H1 (cell line): ENCODE measurements around the gene ATP6V1F. TPM values are rescaled to one million over a fixed set of nuclear protein-coding genes. Genes with fewer than 3 reads are reported as not detected.

Experiments used
- CTCF ChIA-PET: fragments of 300-600 bp; sonication (Branson Sonifier 250); formaldehyde crosslinking; loops from one replicate; lab custom pipeline; 2021; ENCODE audit not compliant: partially characterized antibody; lab: Charles Lee
- POLR2A ChIA-PET: fragments of 300-600 bp; sonication (Branson Sonifier 250); formaldehyde crosslinking; loops from one replicate; lab custom pipeline; 2021; ENCODE audit warnings: inconsistent platforms; ENCODE audit not compliant: partially characterized antibody; lab: Charles Lee
- DNase-seq, 2 experiments: peaks; one replicate each; pipeline versions ENCODE4 v3.0.0 to v3.0.0-alpha.2; 2010 to 2022; ENCODE audit warnings: low spot score in 2 of 2, low read depth in 1 of 2, mixed read lengths in 1 of 2
- FAIRE-seq: peaks from 2 replicates; lab custom pipeline; 2011; peaks lifted over from hg19 to GRCh38; lab: Jason Lieb, UNC
- H2AFZ ChIP-seq: 2 replicates; pipeline ENCODE4 v1.8.1; 2012; ENCODE audit warnings: low read length, inconsistent platforms
- H2AK5ac ChIP-seq: 2 replicates; pipeline ENCODE4 v1.6.1; 2013; ENCODE audit warnings: low read depth, low read length
- H2BK120ac ChIP-seq: replicated peaks from 2 replicates; pipeline ENCODE3; 2013; ENCODE audit warnings: low read depth, low read length, inconsistent platforms
- H2BK12ac ChIP-seq: 2 replicates; pipeline ENCODE4 v1.6.1; 2013; ENCODE audit warnings: low read depth, low read length
- H2BK15ac ChIP-seq: 2 replicates; pipeline ENCODE4 v1.6.1; 2013; ENCODE audit warnings: low read length
- H2BK20ac ChIP-seq: 2 replicates; pipeline ENCODE4 v1.6.1; 2013; ENCODE audit warnings: low read length
- H2BK5ac ChIP-seq: 2 replicates; pipeline ENCODE4 v1.6.1; 2013; ENCODE audit warnings: low read depth, low read length
- H3K14ac ChIP-seq: 2 replicates; pipeline ENCODE4 v1.6.1; 2013; ENCODE audit warnings: inconsistent platforms; ENCODE audit not compliant: insufficient read length
- H3K18ac ChIP-seq: 2 replicates; pipeline ENCODE4 v1.6.1; 2013; ENCODE audit warnings: low read length; ENCODE audit errors: extremely low read depth
- H3K23ac ChIP-seq: 2 replicates; pipeline ENCODE4 v1.6.1; 2013; ENCODE audit warnings: inconsistent platforms; ENCODE audit not compliant: insufficient read length
- H3K23me2 ChIP-seq: 2 replicates; pipeline ENCODE4 v1.6.1; 2013; ENCODE audit warnings: low read depth, low read length
- H3K27ac ChIP-seq: 2 replicates; pipeline ENCODE4 v1.6.1; 2011; ENCODE audit warnings: low read depth, low read length, inconsistent platforms
- H3K27me3 ChIP-seq, 4 experiments: replicated peaks in 1 of 4; 1 replicate in 1 of 4; 2 replicates in 3 of 4; pipeline versions ENCODE4 v1.6.1 to v1.8.1; 2011 to 2013; ENCODE audit warnings: low read length in 3 of 4, mild to moderate bottlenecking in 3 of 4, inconsistent platforms in 2 of 4, mixed read lengths in 2 of 4, moderate library complexity in 1 of 4; ENCODE audit not compliant: control insufficient read depth in 3 of 4, insufficient read depth in 3 of 4; ENCODE audit errors: extremely low read depth in 1 of 4
- H3K36me3 ChIP-seq, 4 experiments: 2 replicates each; pipeline versions ENCODE4 v1.6.1 to v1.8.1; 2011 to 2013; ENCODE audit warnings: mild to moderate bottlenecking in 4 of 4, low read length in 3 of 4, moderate library complexity in 2 of 4, control low read depth in 1 of 4, inconsistent platforms in 1 of 4; ENCODE audit not compliant: insufficient read depth in 4 of 4, control insufficient read depth in 2 of 4
- H3K4ac ChIP-seq: replicated peaks from 2 replicates; pipeline ENCODE3; 2013; ENCODE audit warnings: low read length, low read depth, mixed read lengths, inconsistent platforms; ENCODE audit not compliant: insufficient read length
- H3K4me1 ChIP-seq, 4 experiments: replicated peaks in 1 of 4; 1 replicate in 1 of 4; 2 replicates in 3 of 4; pipeline versions ENCODE4 v1.6.1 to v1.8.1; 2011 to 2013; ENCODE audit warnings: low read length in 3 of 4, inconsistent platforms in 2 of 4, mixed read lengths in 1 of 4; ENCODE audit not compliant: insufficient read depth in 4 of 4, control insufficient read depth in 3 of 4
- H3K4me2 ChIP-seq, 2 experiments: 2 replicates each; pipeline versions ENCODE4 v1.6.1 to v1.8.1; 2011 to 2013; ENCODE audit warnings: low read depth in 2 of 2, low read length in 2 of 2, control low read depth in 1 of 2, inconsistent platforms in 1 of 2, mild to moderate bottlenecking in 1 of 2; ENCODE audit not compliant: insufficient read depth in 1 of 2
- H3K4me3 ChIP-seq, 4 experiments: fragments of 200-600, 300-600 bp in 1 of 4; sonication (generic), shearing (Covaris generic), sonication (Bioruptor Twin) in 1 of 4; 2 replicates each; pipeline versions ENCODE4 v1.5.1 to v1.8.1; 2011 to 2016; ENCODE audit warnings: low read length in 4 of 4, low read depth in 3 of 4, control low read depth in 2 of 4, inconsistent platforms in 2 of 4, mild to moderate bottlenecking in 2 of 4, mixed read lengths in 1 of 4, moderate library complexity in 1 of 4; ENCODE audit not compliant: insufficient read depth in 2 of 4; ENCODE audit errors: extremely low read depth in 1 of 4
- H3K56ac ChIP-seq: replicated peaks from 2 replicates; pipeline ENCODE3; 2013; ENCODE audit warnings: low read depth, mild to moderate bottlenecking, mixed read lengths, low read length, inconsistent platforms; ENCODE audit not compliant: insufficient read length
- H3K79me1 ChIP-seq: 2 replicates; pipeline ENCODE4 v1.6.1; 2013; ENCODE audit warnings: low read depth, low read length, control low read depth
- H3K79me2 ChIP-seq, 2 experiments: 2 replicates each; pipeline versions ENCODE4 v1.6.1 to v1.8.1; 2012 to 2013; ENCODE audit warnings: low read length in 2 of 2, mild to moderate bottlenecking in 2 of 2, inconsistent platforms in 1 of 2; ENCODE audit not compliant: insufficient read depth in 2 of 2, control insufficient read depth in 1 of 2
- H3K9ac ChIP-seq, 4 experiments: replicated peaks in 1 of 4; 1 replicate in 1 of 4; 2 replicates in 3 of 4; pipeline versions ENCODE4 v1.6.1 to v1.8.1; 2011 to 2013; ENCODE audit warnings: low read depth in 3 of 4, low read length in 3 of 4, control low read depth in 2 of 4, mild to moderate bottlenecking in 2 of 4, moderate library complexity in 2 of 4, inconsistent platforms in 1 of 4; ENCODE audit errors: extremely low read depth in 1 of 4
- H3K9me3 ChIP-seq, 2 experiments: 2 replicates each; pipeline versions ENCODE4 v1.6.1 to v1.8.1; 2012 to 2013; ENCODE audit warnings: mild to moderate bottlenecking in 2 of 2, moderate library complexity in 2 of 2, control low read depth in 1 of 2, inconsistent platforms in 1 of 2, low read depth in 1 of 2, low read length in 1 of 2, mixed read lengths in 1 of 2; ENCODE audit not compliant: insufficient read depth in 2 of 2
- H4K20me1 ChIP-seq, 2 experiments: replicated peaks in 1 of 2; 2 replicates each; pipeline versions ENCODE3 to v1.8.1; 2011 to 2013; ENCODE audit warnings: inconsistent platforms in 2 of 2, low read length in 2 of 2, mild to moderate bottlenecking in 1 of 2; ENCODE audit not compliant: insufficient read depth in 2 of 2, control insufficient read depth in 1 of 2
- H4K5ac ChIP-seq: 2 replicates; pipeline ENCODE4 v1.6.1; 2013; ENCODE audit warnings: low read length, low read depth, mixed read lengths, inconsistent platforms; ENCODE audit not compliant: insufficient read length
- H4K8ac ChIP-seq: 2 replicates; pipeline ENCODE4 v1.8.0; 2013; ENCODE audit warnings: mild to moderate bottlenecking, moderate library complexity, low read length, inconsistent platforms; ENCODE audit not compliant: insufficient read depth; ENCODE audit errors: extremely low read depth
- H4K91ac ChIP-seq: replicated peaks from 2 replicates; pipeline ENCODE3; 2013; ENCODE audit warnings: low read length, mixed read lengths, inconsistent platforms; ENCODE audit not compliant: insufficient read length
- CREB1 ChIP-seq: IDR thresholded peaks from 2 replicates; pipeline ENCODE4 v1.6.1; 2012; ENCODE audit warnings: inconsistent platforms
- EP300 ChIP-seq, 2 experiments: IDR thresholded peaks; 1 replicate in 1 of 2; 2 replicates in 1 of 2; pipeline ENCODE4 v1.6.1; 2011 to 2012; ENCODE audit warnings: low read depth in 2 of 2, low read length in 2 of 2, mild to moderate bottlenecking in 2 of 2, borderline replicate concordance in 1 of 2, inconsistent platforms in 1 of 2, moderate library complexity in 1 of 2
- FOSL1 ChIP-seq: IDR thresholded peaks from 2 replicates; pipeline ENCODE4 v1.6.1; 2011; ENCODE audit warnings: mild to moderate bottlenecking, low read depth, low read length, moderate library complexity; ENCODE audit not compliant: insufficient read depth
- GTF2F1 ChIP-seq: IDR thresholded peaks from 2 replicates; pipeline ENCODE4 v1.6.1; 2012; ENCODE audit warnings: low read depth, low read length, improper control_type of control experiment, borderline replicate concordance
- JUND ChIP-seq: IDR thresholded peaks from 2 replicates; pipeline ENCODE4 v1.6.1; 2011; ENCODE audit warnings: mild to moderate bottlenecking, improper control_type of control experiment, low read length
- KDM4A ChIP-seq: IDR thresholded peaks from one replicate; pipeline ENCODE4 v1.7.1; 2012; ENCODE audit warnings: low read depth, mild to moderate bottlenecking, moderate library complexity, low read length, inconsistent platforms; ENCODE audit not compliant: severe bottlenecking
- POLR2AphosphoS5 ChIP-seq: IDR thresholded peaks from 2 replicates; pipeline ENCODE4 v1.6.1; 2011; ENCODE audit warnings: low read depth, low read length
- RBBP5 ChIP-seq: IDR thresholded peaks from 2 replicates; pipeline ENCODE4 v1.7.1; 2012; ENCODE audit warnings: low read depth, mild to moderate bottlenecking, inconsistent platforms, low read length, moderate library complexity, borderline replicate concordance
- SP1 ChIP-seq: IDR thresholded peaks from 2 replicates; pipeline ENCODE4 v1.6.1; 2011; ENCODE audit warnings: low read depth, low read length
- TAF1 ChIP-seq: IDR thresholded peaks from 2 replicates; pipeline ENCODE4 v1.6.1; 2011; ENCODE audit warnings: mild to moderate bottlenecking, low read depth, low read length
- TCF12 ChIP-seq: IDR thresholded peaks from 2 replicates; pipeline ENCODE4 v1.6.1; 2011; ENCODE audit warnings: low read depth, mild to moderate bottlenecking, low read length
- YY1 ChIP-seq: IDR thresholded peaks from 2 replicates; pipeline ENCODE4 v1.6.1; 2011; ENCODE audit warnings: low read depth, mild to moderate bottlenecking, low read length
- WGBS, 2 experiments: shearing (Covaris generic) in 1 of 2; methylation state at CpG; one replicate each; pipeline versions ENCODE4 v1.1.6 to v1.1.7; 2013 to 2015; ENCODE audit warnings: low lambda C conversion rate in 2 of 2, mixed read lengths in 2 of 2, inconsistent platforms in 1 of 2, low coverage in 1 of 2, missing lambda C conversion rate in 1 of 2; ENCODE audit not compliant: insufficient replicate concordance in 2 of 2, insufficient coverage in 1 of 2, insufficient read length in 1 of 2; ENCODE audit errors: extremely low coverage in 1 of 2, missing lambda C conversion rate in 1 of 2; 5-methylcytosine and 5-hydroxymethylcytosine counted together
- polyA plus RNA-seq, 7 experiments: library from polyadenylated mRNA; depleted of rRNA in 3 of 7; stranded (reverse) in 5 of 7; unstranded in 2 of 7; fragments of >200 nt in 5 of 7; fragments of 200-250 nt in 2 of 7; gene quantifications; 1 replicate in 5 of 7; 2 replicates in 1 of 7; 4 replicates in 1 of 7; pipeline versions ENCODE4 v1.2.1 to v1.2.3, GENCODE V29; 2011 to 2013; ENCODE audit warnings: missing spikeins in 2 of 7, mixed read lengths in 2 of 7
- total RNA-seq: library from RNA; stranded (reverse); fragmentation: NEBNext Ultra II Directional; extraction: Animal tissue kit (Norgen Biotek cat#: 25700); gene quantifications from 2 replicates; pipeline ENCODE4 v1.2.1, GENCODE V29; 2021
- TF ChIP-seq, protein P1 (sequence below): IDR thresholded peaks from 2 replicates; pipeline ENCODE4 v1.6.1; 2011; ENCODE audit warnings: low read depth, mild to moderate bottlenecking, low read length; ENCODE audit not compliant: insufficient read depth

ATP6V1F gene
- total and polyA plus RNA-seq, 2 of the 8 experiments (the other 6 are each of a cell fraction or from before 2014, with no cell fraction given) = 104 to 318 TPM

GRCh38 chr7:128841171-128841690, 21.4 kb upstream of the ATP6V1F start:
- no peak overlapping the region for H3K4ac ChIP-seq
- no peak overlapping the region for H4K5ac ChIP-seq
- no peak overlapping the region for H3K4me3 ChIP-seq
- H3K4me2 ChIP-seq = no peak overlapping the region
- peaks cover 0 to 10% (median 5%) of the 10 kb centered on the region in 4 experiments; a peak in 6 of 7 replicates for H3K4me1 ChIP-seq
- DNase-seq (no peak), FAIRE-seq (no peak)
- WGBS, 2 experiments = 95% methylated on average over 17 of the region's 17 CpGs; no CpG with 5 or more reads in 1 of the 2 experiments
- H2BK5ac ChIP-seq = peak overlapping the region; percentile 75; the same call in 1 of the 2 replicates
- peak overlapping the region; percentile 62; the same call in 1 of the 2 replicates for H2BK12ac ChIP-seq
- no peak overlapping the region for H2BK120ac ChIP-seq
- no peaks in the 10 kb centered on the region for H3K23me2 ChIP-seq
- H3K36me3 ChIP-seq = no peaks in the 10 kb centered on the region
- no peak overlapping the region for H3K14ac ChIP-seq
- no peaks in the 10 kb centered on the region for H4K20me1 ChIP-seq
- ChIA-PET POLR2A (interaction anchor here (1.4 to 2.7 kb wide), 2 partner anchors 9 to 42 kb away, joined by 3 to 15 read pairs; no protein-coding TSS in a partner anchor), CTCF (interaction anchor here (0.7 to 11.5 kb wide), 18 partner anchors 7 to 102 kb away, joined by 3 to 148 read pairs (median 6); partner anchors contain the start of genes ATP6V1F, CALU and CCDC136)
- H3K79me1 ChIP-seq = no peaks in the 10 kb centered on the region
- H4K91ac ChIP-seq = peak overlapping the region; percentile 52
- H2AK5ac ChIP-seq = peak overlapping the region; percentile 72; the same call in 1 of the 2 replicates
- no peaks in the 10 kb centered on the region for H3K79me2 ChIP-seq
- no peak overlapping the region for H3K9ac ChIP-seq
- H3K56ac ChIP-seq = no peak overlapping the region
- no peak overlapping the region for H4K8ac ChIP-seq
- H3K9me3 ChIP-seq = no peaks in the 10 kb centered on the region
- peak overlapping the region; percentile 55; the same call in 1 of the 2 replicates for H2BK15ac ChIP-seq
- H3K18ac ChIP-seq = peak overlapping the region; percentile 60; the same call in 1 of the 2 replicates
- H3K27ac ChIP-seq = no peak overlapping the region
- no peak overlapping the region for H3K23ac ChIP-seq
- peak overlapping the region; percentile 72; the same call in 1 of the 2 replicates for H2BK20ac ChIP-seq
- no peak overlapping the region for H2AFZ ChIP-seq
- no peaks in the 10 kb centered on the region; a peak in 1 of 7 replicates for H3K27me3 ChIP-seq
- TF ChIP-seq GTF2F1 (no peak), YY1 (no peak), CREB1 (no peak), POLR2AphosphoS5 (no peak), EP300 (IDR thresholded peaks at IDR 0.05; ENCODE audit: borderline replicate concordance in 1 of 2, low read depth in 2 of 2, low read length in 2 of 2) (no peak), KDM4A (no peak), FOSL1 (no peak), TCF12 (no peak), JUND (no peak), SP1 (no peak), RBBP5 (no peak), TAF1 (no peak)
- TF ChIP-seq, protein P1, sequence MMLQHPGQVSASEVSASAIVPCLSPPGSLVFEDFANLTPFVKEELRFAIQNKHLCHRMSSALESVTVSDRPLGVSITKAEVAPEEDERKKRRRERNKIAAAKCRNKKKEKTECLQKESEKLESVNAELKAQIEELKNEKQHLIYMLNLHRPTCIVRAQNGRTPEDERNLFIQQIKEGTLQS = no peak
